SK-N-SH (cell line): ENCODE data around the gene CCR3.

ENCODE experiments used
- CHD2 ChIP-seq: fragments of 150-350 bp; IDR thresholded peaks from 2 replicates; pipeline ENCODE4 v1.6.1; 2018; ENCODE audit warnings: low read length; ENCODE audit not compliant: partially characterized antibody
- EZH2phosphoT487 ChIP-seq: fragments of 200-600 bp; sonication (generic); IDR thresholded peaks from 2 replicates; pipeline ENCODE4 v1.6.1; 2017; ENCODE audit warnings: low read depth, mixed run types, mild to moderate bottlenecking, antibody characterized with exemption, moderate library complexity, borderline replicate concordance
- FOSL2 ChIP-seq: IDR thresholded peaks from 2 replicates; pipeline ENCODE4 v1.4.0; 2012; ENCODE audit warnings: low read depth, mild to moderate bottlenecking, moderate library complexity, borderline replicate concordance
- FOXM1 ChIP-seq: IDR thresholded peaks from 2 replicates; pipeline ENCODE4 v1.4.0; 2012; ENCODE audit warnings: low read depth, mild to moderate bottlenecking
- JUND ChIP-seq: IDR thresholded peaks from 2 replicates; pipeline ENCODE4 v1.4.0; 2012
- MAX ChIP-seq: IDR thresholded peaks from 2 replicates; pipeline ENCODE4 v1.4.0; 2012; ENCODE audit warnings: low read depth
- NRF1 ChIP-seq: IDR thresholded peaks from 2 replicates; pipeline ENCODE4 v1.6.1; 2012; ENCODE audit warnings: low read depth, mild to moderate bottlenecking, low read length
- RCOR1 ChIP-seq: fragments of 150-350 bp; IDR thresholded peaks from 2 replicates; pipeline ENCODE4 v1.6.1; 2017; ENCODE audit warnings: antibody characterized with exemption, low read length
- RXRA ChIP-seq: IDR thresholded peaks from 2 replicates; pipeline ENCODE4 v1.4.0; 2012; ENCODE audit warnings: low read depth, mild to moderate bottlenecking, borderline replicate concordance
- SMC3 ChIP-seq: IDR thresholded peaks from 2 replicates; pipeline ENCODE4 v1.6.1; 2012; ENCODE audit warnings: low read depth, low read length, improper control_type of control experiment
- TAF1 ChIP-seq: IDR thresholded peaks from 2 replicates; pipeline ENCODE4 v1.6.1; 2012; ENCODE audit warnings: low read depth, mild to moderate bottlenecking, low read length, moderate library complexity, borderline replicate concordance
- TF ChIP-seq, protein P1 (sequence below): fragments of 200-600 bp; sonication (generic); IDR thresholded peaks from 2 replicates; pipeline ENCODE4 v1.6.1; 2017; ENCODE audit warnings: antibody characterized with exemption, mild to moderate bottlenecking, moderate library complexity

- TF ChIP-seq CHD2, result no peak
- no peak for TF ChIP-seq RCOR1
- TF ChIP-seq MAX, result no peak
- no peak for TF ChIP-seq TAF1
- TF ChIP-seq FOSL2, result no peak
- no peak for TF ChIP-seq SMC3
- no peak for TF ChIP-seq RXRA
- no peak for TF ChIP-seq EZH2phosphoT487
- no peak for TF ChIP-seq FOXM1
- no peak for TF ChIP-seq JUND
- TF ChIP-seq, protein P1, sequence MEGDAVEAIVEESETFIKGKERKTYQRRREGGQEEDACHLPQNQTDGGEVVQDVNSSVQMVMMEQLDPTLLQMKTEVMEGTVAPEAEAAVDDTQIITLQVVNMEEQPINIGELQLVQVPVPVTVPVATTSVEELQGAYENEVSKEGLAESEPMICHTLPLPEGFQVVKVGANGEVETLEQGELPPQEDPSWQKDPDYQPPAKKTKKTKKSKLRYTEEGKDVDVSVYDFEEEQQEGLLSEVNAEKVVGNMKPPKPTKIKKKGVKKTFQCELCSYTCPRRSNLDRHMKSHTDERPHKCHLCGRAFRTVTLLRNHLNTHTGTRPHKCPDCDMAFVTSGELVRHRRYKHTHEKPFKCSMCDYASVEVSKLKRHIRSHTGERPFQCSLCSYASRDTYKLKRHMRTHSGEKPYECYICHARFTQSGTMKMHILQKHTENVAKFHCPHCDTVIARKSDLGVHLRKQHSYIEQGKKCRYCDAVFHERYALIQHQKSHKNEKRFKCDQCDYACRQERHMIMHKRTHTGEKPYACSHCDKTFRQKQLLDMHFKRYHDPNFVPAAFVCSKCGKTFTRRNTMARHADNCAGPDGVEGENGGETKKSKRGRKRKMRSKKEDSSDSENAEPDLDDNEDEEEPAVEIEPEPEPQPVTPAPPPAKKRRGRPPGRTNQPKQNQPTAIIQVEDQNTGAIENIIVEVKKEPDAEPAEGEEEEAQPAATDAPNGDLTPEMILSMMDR, result no peak
- TF ChIP-seq NRF1, result no peak
These were observed 10.9 kb upstream of the CCR3 start for GRCh38 chr3:46231323-46231722.
